Stomach smooth muscle (tissue), 2 donors: ENCODE results near the gene AHSG.

ENCODE experiments used
- H3K27ac ChIP-seq: one replicate; pipeline ENCODE4 v1.7.0; 2013; ENCODE audit warnings: mild to moderate bottlenecking, low read length, inconsistent platforms
- H3K27me3 ChIP-seq, 2 donors: one replicate each; pipeline ENCODE4 v1.7.0; 2013; ENCODE audit warnings: low read length in 2 of 2; ENCODE audit not compliant: insufficient read depth in 2 of 2, control insufficient read depth in 1 of 2
- H3K36me3 ChIP-seq, 2 donors: one replicate each; pipeline ENCODE4 v1.7.0; 2013; ENCODE audit warnings: low read length in 2 of 2; ENCODE audit not compliant: control insufficient read depth in 2 of 2, insufficient read depth in 2 of 2
- H3K4me1 ChIP-seq: one replicate; pipeline ENCODE4 v1.7.0; 2013; ENCODE audit warnings: low read length; ENCODE audit not compliant: control insufficient read depth, insufficient read depth
- H3K4me3 ChIP-seq, 2 donors: one replicate each; pipeline ENCODE4 v1.7.0; 2013; ENCODE audit warnings: low read length in 2 of 2
- H3K9ac ChIP-seq, 2 donors: one replicate each; pipeline ENCODE4 v1.7.0; 2013; ENCODE audit warnings: low read length in 2 of 2, mild to moderate bottlenecking in 1 of 2
- H3K9me3 ChIP-seq, 2 donors: one replicate each; pipeline ENCODE4 v1.7.0; 2013; ENCODE audit warnings: low read length in 2 of 2; ENCODE audit not compliant: control insufficient read depth in 2 of 2
- donor health status: healthy.
- donor health status: Pancreatic carcinoma.

Gene AHSG

GRCh38 chr3:186665625-186666188 is 52.8 kb downstream of the AHSG start, which contains the start of gene HRG:
Gene HRG, plus strand, starts transcription at chr3:186666014. Its CDS starts 18 bp downstream, at chr3:186666032.
- peaks cover 0 to 7% of the 10 kb centered on the region in 2 donors for H3K27me3 ChIP-seq
- H3K4me3 ChIP-seq, result no peak within 1 kb of the TSS
- H3K4me1 ChIP-seq, result no peaks in the 10 kb centered on the region
- H3K36me3 ChIP-seq, result no peaks in the 10 kb centered on the region
- no peaks in the 10 kb centered on the region for H3K9me3 ChIP-seq
- H3K27ac ChIP-seq, result no peak within 1 kb of the TSS
- no peak within 1 kb of the TSS for H3K9ac ChIP-seq

GRCh38 chr3:186668426-186668825 is 55.6 kb downstream of the AHSG start:
- Histone ChIP-seq H3K27ac (no peak overlapping the region), H3K9ac (no peak overlapping the region), H3K4me3 (no peak overlapping the region), H3K4me1 (no peaks in the 10 kb centered on the region), H3K9me3 (no peaks in the 10 kb centered on the region), H3K27me3 (peaks cover 0 to 7% of the 10 kb centered on the region in 2 donors), H3K36me3 (no peaks in the 10 kb centered on the region)

- H3K4me1 ChIP-seq, result no peaks in the 10 kb centered on the region
- peaks cover 0 to 9% of the 10 kb centered on the region in 2 donors for H3K27me3 ChIP-seq
- H3K4me3 ChIP-seq, result no peak overlapping the region
- no peaks in the 10 kb centered on the region for H3K36me3 ChIP-seq
- H3K27ac ChIP-seq, result no peak overlapping the region
- no peak overlapping the region for H3K9ac ChIP-seq
- no peaks in the 10 kb centered on the region for H3K9me3 ChIP-seq
Measured at GRCh38 chr3:186669378-186670084, 56.7 kb downstream of the AHSG start.

- Histone ChIP-seq H3K4me3 (no peak overlapping the region), H3K9me3 (no peaks in the 10 kb centered on the region), H3K27ac (no peak overlapping the region), H3K27me3 (peaks cover 0 to 7% of the 10 kb centered on the region in 2 donors), H3K36me3 (no peaks in the 10 kb centered on the region), H3K9ac (no peak overlapping the region), H3K4me1 (no peaks in the 10 kb centered on the region)
Measured at GRCh38 chr3:186670155-186670554, 57.3 kb downstream of the AHSG start.
